Parathyroid adenoma (tissue), 2 donors: ENCODE results near the gene NRSN2.
"Not testable (repeated sequence)": the region's sequence is repeated elsewhere in the genome, so short reads cannot be mapped to it uniquely, and the experiment has no call there.

Experiments
- H2AFZ ChIP-seq: fragments of 300-600 bp; sonication (generic); one replicate; pipeline ENCODE4 v1.7.0; 2017; ENCODE audit warnings: antibody characterized with exemption, mild to moderate bottlenecking
- H3K27ac ChIP-seq: fragments of 300-600 bp; sonication (generic); one replicate; pipeline ENCODE4 v1.7.0; 2017
- H3K27me3 ChIP-seq: fragments of 300-600 bp; sonication (generic); one replicate; pipeline ENCODE4 v1.7.0; 2017; ENCODE audit warnings: low read length; ENCODE audit not compliant: control insufficient read depth, insufficient read depth
- H3K36me3 ChIP-seq: fragments of 300-600 bp; sonication (generic); one replicate; pipeline ENCODE4 v1.7.0; 2017; ENCODE audit warnings: low read length; ENCODE audit not compliant: control insufficient read depth, insufficient read depth
- H3K4me1 ChIP-seq: fragments of 300-600 bp; sonication (generic); one replicate; pipeline ENCODE4 v1.7.0; 2017; ENCODE audit warnings: control low read depth
- H3K4me2 ChIP-seq: fragments of 300-600 bp; sonication (generic); one replicate; pipeline ENCODE4 v1.7.0; 2017; ENCODE audit warnings: low read length
- H3K4me3 ChIP-seq: fragments of 300-600 bp; sonication (generic); one replicate; pipeline ENCODE4 v1.7.0; 2017; ENCODE audit warnings: low read depth, low read length
- H3K79me2 ChIP-seq: fragments of 300-600 bp; sonication (generic); one replicate; pipeline ENCODE4 v1.7.0; 2017; ENCODE audit warnings: control low read depth
- H3K9ac ChIP-seq: fragments of 300-600 bp; sonication (generic); one replicate; pipeline ENCODE4 v1.7.0; 2017; ENCODE audit warnings: mild to moderate bottlenecking
- H3K9me3 ChIP-seq: fragments of 300-600 bp; sonication (generic); one replicate; pipeline ENCODE4 v1.7.0; 2017; ENCODE audit warnings: low read length; ENCODE audit not compliant: control insufficient read depth
- TF ChIP-seq, protein P1 (sequence below): fragments of 300-600 bp; sonication (generic); IDR thresholded peaks from one replicate; pipeline ENCODE4 v1.7.0; 2017; ENCODE audit warnings: antibody characterized with exemption, mild to moderate bottlenecking
- donor health status: primary hyperparathyroidism.

NRSN2 gene

GRCh38 chr20:370977-371754 is 24.3 kb downstream of the NRSN2 start:
- no peak overlapping the region for H3K4me3 ChIP-seq
- H3K27me3 ChIP-seq, result no peaks in the 10 kb centered on the region
- H3K36me3 ChIP-seq, result no peaks in the 10 kb centered on the region
- peak overlapping the region; percentile 64 for H3K27ac ChIP-seq
- H3K79me2 ChIP-seq, result no peaks in the 10 kb centered on the region
- peaks cover 10% of the 10 kb centered on the region for H3K4me1 ChIP-seq
- H2AFZ ChIP-seq, result peak overlapping the region; percentile 54
- no peaks in the 10 kb centered on the region for H3K9me3 ChIP-seq
- TF ChIP-seq, protein P1, sequence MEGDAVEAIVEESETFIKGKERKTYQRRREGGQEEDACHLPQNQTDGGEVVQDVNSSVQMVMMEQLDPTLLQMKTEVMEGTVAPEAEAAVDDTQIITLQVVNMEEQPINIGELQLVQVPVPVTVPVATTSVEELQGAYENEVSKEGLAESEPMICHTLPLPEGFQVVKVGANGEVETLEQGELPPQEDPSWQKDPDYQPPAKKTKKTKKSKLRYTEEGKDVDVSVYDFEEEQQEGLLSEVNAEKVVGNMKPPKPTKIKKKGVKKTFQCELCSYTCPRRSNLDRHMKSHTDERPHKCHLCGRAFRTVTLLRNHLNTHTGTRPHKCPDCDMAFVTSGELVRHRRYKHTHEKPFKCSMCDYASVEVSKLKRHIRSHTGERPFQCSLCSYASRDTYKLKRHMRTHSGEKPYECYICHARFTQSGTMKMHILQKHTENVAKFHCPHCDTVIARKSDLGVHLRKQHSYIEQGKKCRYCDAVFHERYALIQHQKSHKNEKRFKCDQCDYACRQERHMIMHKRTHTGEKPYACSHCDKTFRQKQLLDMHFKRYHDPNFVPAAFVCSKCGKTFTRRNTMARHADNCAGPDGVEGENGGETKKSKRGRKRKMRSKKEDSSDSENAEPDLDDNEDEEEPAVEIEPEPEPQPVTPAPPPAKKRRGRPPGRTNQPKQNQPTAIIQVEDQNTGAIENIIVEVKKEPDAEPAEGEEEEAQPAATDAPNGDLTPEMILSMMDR, result no peak
- no peak overlapping the region for H3K9ac ChIP-seq
- no peak overlapping the region for H3K4me2 ChIP-seq

DNA sequence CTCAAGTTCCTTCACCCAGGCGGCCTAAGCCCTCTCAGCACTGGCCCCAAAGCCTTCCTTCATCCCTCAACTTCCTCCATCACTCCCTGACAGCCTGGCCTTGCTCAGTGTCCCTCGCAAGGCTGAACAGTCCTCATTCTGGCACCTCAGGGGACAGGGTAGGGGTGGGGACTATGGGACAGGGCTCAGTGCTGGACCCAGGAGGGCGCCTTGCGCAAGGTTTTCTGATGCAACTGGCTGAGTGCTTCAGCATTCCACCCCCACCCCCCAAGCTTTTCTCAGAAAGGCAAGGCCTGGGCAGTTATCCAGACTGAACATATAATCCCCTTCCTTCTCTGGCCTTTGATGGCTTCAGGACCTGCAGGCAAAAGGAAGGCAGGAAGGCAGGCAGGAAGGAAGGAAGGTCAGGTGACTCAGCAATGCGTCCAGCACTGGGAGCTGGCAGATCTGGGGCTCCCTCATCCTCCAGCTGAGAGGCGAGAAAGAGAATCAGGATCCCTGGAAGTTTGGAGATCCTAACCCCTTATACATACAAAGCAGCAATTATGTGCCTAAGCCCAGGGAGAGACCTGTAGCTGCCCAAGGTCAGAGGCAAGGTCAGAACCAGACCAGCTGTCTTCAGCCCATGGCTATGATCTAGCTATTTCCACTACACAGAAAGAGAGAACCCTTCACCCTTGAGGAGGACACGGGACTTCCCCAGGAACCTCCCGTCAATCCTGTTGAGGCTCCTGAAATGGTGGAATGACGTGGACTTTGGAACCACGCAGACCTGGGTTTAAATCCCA is 25.0 kb downstream of the NRSN2 start:
- no peak overlapping the region for H3K9ac ChIP-seq
- H3K36me3 ChIP-seq, result no peaks in the 10 kb centered on the region
- peak overlapping the region; percentile 25 for H3K4me2 ChIP-seq
- no peaks in the 10 kb centered on the region for H3K27me3 ChIP-seq
- H3K4me1 ChIP-seq, result peaks cover 7% of the 10 kb centered on the region
- no peaks in the 10 kb centered on the region for H3K79me2 ChIP-seq
- no peaks in the 10 kb centered on the region for H3K9me3 ChIP-seq
- H2AFZ ChIP-seq, result peak overlapping the region; percentile 54
- peak overlapping the region; percentile 64 for H3K27ac ChIP-seq
- H3K4me3 ChIP-seq, result no peak overlapping the region
- TF ChIP-seq, protein P1, result no peak

DNA sequence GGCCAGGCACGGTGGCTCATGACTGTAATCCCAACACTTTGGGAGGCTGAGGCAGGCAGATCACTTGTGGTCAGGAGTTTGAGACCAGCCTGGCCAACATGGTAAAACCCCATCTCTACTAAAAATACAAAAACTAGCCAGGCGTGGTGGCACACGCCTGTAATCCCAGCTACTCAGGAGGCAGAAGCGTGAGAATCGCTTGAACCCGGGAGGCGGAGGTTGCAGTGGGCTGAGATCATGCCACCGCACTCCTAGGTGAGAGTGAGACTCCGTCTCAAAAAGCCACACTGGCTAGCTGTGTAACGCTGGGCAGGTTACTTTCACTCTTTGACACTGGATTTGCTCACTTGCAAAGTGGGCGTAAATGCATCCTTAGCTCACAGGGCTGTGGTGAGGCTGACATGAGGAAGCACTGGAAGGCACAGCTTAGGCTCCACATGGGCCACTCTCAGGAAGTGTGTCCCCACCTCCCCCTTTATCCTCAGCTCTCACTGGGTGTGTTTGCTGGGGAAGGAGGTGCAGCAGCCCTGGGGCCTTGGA is 25.7 kb downstream of the NRSN2 start:
- H3K4me1 ChIP-seq, H2AFZ ChIP-seq, H3K4me3 ChIP-seq, H3K36me3 ChIP-seq, H3K9me3 ChIP-seq, H3K9ac ChIP-seq, H3K79me2 ChIP-seq, H3K4me2 ChIP-seq, H3K27me3 ChIP-seq: not testable (repeated sequence)
- peak overlapping the region; percentile 64 for H3K27ac ChIP-seq

- H3K36me3 ChIP-seq, result no peaks in the 10 kb centered on the region
- peaks cover 7% of the 10 kb centered on the region for H3K4me1 ChIP-seq
- TF ChIP-seq, protein P1, result no peak
- H3K27me3 ChIP-seq, result no peaks in the 10 kb centered on the region
- H3K27ac ChIP-seq, result no peak overlapping the region
- H3K9me3 ChIP-seq, result no peaks in the 10 kb centered on the region
- H3K9ac ChIP-seq, result no peak overlapping the region
- H3K4me3 ChIP-seq, result no peak overlapping the region
- H3K79me2 ChIP-seq, result no peaks in the 10 kb centered on the region
- no peak overlapping the region for H2AFZ ChIP-seq
- no peak overlapping the region for H3K4me2 ChIP-seq
Observed at GRCh38 chr20:373171-373890, 26.4 kb downstream of the NRSN2 start.
